Spleen (tissue), 7 donors: ENCODE measurements around the gene VCL.
A peak's percentile ranks its signal among the peaks of the same experiment; 100 is the strongest.

Experiments used
- CTCF ChIP-seq, 11 experiments: fragments of 200-600 bp in 7 of 11; fragments of 450-650 bp in 4 of 11; sonication (generic) in 4 of 11; IDR thresholded peaks in 8 of 11; conservative IDR thresholded peaks in 3 of 11; 1 replicate in 7 of 11; 2 replicates in 4 of 11; pipeline versions ENCODE4 v1.4.0 to v1.8.0; 2016 to 2021; ENCODE audit warnings: antibody characterized with exemption in 11 of 11, inconsistent platforms in 4 of 11, mild to moderate bottlenecking in 1 of 11
- POLR2AphosphoS5 ChIP-seq, 3 donors: sonication (generic); formaldehyde crosslinking; IDR thresholded peaks; one replicate each; pipeline ENCODE4 v1.5.1; 2017; ENCODE audit warnings: antibody characterized with exemption in 3 of 3
- donor health status: DM: no; HTN: no; CAD: no; lungs with moderate emphysema.
- donor health status: DM: no; HTN: no; CAD: no.
- donor health status: DM: no; HTN: no; CAD: no.

GRCh38 chr10:74111799-74112198, 113.9 kb downstream of the VCL start:
- TF ChIP-seq POLR2AphosphoS5 (IDR thresholded peaks at IDR 0.05) (peak in 2 of 3 donors; percentile 7 to 22), CTCF (IDR thresholded peaks at IDR 0.05 in 8 of 11, conservative IDR thresholded peaks at IDR 0.05 in 3 of 11) (no peak)
